ENCODE data around the gene SPTBN2. TPM values are rescaled to one million over a fixed set of nuclear protein-coding genes. Genes with fewer than 3 reads are reported as not detected.

The SPTBN2 gene
- total and polyA plus RNA-seq, 2 donors from 2014 or later: 64.9 to 69.8 TPM

DNA sequence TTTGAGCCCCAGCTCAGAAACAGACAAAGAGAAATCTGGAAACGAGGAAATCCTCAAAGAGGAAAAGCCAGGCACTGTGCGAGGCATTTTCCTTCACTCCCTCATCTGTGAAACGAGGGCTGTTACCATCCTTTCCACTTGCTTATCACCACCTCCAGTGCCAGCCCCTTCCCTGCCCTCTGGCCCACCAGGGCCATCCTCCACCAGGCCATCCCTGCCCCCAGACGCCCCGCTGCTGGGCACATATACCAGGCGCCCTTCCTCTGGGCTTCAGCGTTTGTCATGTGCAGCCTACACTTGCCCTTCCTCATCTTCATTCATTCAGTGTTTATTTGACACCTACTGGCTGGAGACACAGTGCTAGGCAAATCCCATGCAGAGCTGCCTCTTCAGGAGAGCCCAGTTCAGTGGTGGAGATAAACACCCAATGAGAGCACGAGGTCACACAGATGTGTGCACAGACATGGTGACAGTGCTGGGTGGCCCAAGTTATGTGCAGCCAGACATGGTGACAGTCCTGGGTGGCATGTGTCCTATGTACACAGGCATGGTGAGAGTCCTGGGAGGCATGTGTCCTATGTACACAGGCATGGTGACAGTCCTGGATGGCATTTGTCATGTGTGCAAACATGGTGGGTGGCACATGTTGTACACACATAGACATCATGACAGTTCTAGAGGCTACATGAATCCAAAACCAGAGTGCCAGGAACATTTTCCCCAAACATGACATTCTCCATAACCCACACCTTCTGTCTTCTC is 9.7 kb downstream of the SPTBN2 start:
- H3K36me3 ChIP-seq (ENCODE audit: control insufficient read depth in 2 of 3, insufficient read depth in 3 of 3, low read length in 3 of 3): peaks cover under 1 to 11% (median 2%) of the 10 kb centered on the region in 3 donors
- FAIRE-seq (no peak), DNase-seq (no peak)
- TF ChIP-seq, protein P1, sequence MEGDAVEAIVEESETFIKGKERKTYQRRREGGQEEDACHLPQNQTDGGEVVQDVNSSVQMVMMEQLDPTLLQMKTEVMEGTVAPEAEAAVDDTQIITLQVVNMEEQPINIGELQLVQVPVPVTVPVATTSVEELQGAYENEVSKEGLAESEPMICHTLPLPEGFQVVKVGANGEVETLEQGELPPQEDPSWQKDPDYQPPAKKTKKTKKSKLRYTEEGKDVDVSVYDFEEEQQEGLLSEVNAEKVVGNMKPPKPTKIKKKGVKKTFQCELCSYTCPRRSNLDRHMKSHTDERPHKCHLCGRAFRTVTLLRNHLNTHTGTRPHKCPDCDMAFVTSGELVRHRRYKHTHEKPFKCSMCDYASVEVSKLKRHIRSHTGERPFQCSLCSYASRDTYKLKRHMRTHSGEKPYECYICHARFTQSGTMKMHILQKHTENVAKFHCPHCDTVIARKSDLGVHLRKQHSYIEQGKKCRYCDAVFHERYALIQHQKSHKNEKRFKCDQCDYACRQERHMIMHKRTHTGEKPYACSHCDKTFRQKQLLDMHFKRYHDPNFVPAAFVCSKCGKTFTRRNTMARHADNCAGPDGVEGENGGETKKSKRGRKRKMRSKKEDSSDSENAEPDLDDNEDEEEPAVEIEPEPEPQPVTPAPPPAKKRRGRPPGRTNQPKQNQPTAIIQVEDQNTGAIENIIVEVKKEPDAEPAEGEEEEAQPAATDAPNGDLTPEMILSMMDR (IDR thresholded peaks at IDR 0.05; ENCODE audit: borderline replicate concordance, extremely low read depth, insufficient read depth): no peak
- H3K27ac ChIP-seq (ENCODE audit: low read depth in 2 of 2, low read length in 2 of 2): peak overlapping the region; percentile 78 to 80
- H3K4me3 ChIP-seq (ENCODE audit: low read length in 3 of 3): peak overlapping the region in 1 of 3 donors; percentile 49
- no peaks in the 10 kb centered on the region for H3K9me3 ChIP-seq (ENCODE audit: control insufficient read depth in 2 of 3, insufficient read depth in 1 of 3, low read length in 3 of 3)
- intact Hi-C loops (cut with DNase I): no loop called here
- peaks cover 0 to 26% (median 23%) of the 10 kb centered on the region in 3 donors for H3K4me1 ChIP-seq (ENCODE audit: control insufficient read depth in 2 of 3, insufficient read depth in 2 of 3, low read depth in 1 of 3, low read length in 3 of 3)
- H3K9ac ChIP-seq (ENCODE audit: low read length in 3 of 3): peak overlapping the region in 1 of 3 donors; percentile 59
- no peaks in the 10 kb centered on the region for H3K27me3 ChIP-seq (ENCODE audit: control insufficient read depth, insufficient read depth, low read length)

DNA sequence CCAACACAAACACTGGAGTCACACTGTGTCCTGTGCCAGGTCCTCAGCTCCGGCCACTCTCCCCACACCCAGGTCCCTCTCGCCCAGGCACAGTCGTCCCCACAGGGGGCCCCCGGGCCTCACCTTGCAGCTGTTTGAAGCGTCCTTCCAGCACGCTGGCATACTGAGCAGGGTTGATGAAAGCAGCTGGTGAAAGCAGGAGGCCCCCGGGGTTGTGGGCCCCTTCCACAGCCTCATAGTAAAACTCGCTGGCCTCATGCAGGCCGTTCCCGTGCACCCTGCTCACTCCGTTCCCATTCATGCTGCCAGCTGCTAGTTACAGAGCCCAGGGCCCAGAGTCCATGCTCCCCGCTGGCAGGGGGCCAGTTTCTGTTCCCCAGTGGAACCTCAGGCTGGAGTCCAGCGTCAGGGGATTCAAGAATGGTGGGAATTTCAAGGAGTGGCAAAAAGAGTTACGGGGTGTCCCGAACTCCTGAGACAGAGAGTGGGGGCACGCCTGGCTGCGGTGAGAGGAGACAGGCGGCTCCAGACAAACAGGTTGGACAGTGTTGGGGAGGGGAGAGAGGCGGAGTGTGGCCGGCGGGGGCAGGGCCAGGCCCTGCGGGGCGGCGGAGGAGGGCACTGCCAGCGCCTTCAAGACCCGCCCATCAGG is 10.6 kb downstream of the SPTBN2 start:
- no peak for FAIRE-seq
- H3K4me1 ChIP-seq (ENCODE audit: control insufficient read depth in 2 of 3, insufficient read depth in 2 of 3, low read depth in 1 of 3, low read length in 3 of 3): peaks cover 0 to 26% (median 23%) of the 10 kb centered on the region in 3 donors
- TF ChIP-seq, protein P1 (IDR thresholded peaks at IDR 0.05; ENCODE audit: borderline replicate concordance, extremely low read depth, insufficient read depth): no peak
- peak overlapping the region in 2 of 3 donors; percentile 35 to 49 for H3K4me3 ChIP-seq (ENCODE audit: low read length in 3 of 3)
- H3K9ac ChIP-seq (ENCODE audit: low read length in 3 of 3): peak overlapping the region in 2 of 3 donors; percentile 29 to 59
- H3K27ac ChIP-seq (ENCODE audit: low read depth in 2 of 2, low read length in 2 of 2): peak overlapping the region; percentile 78 to 80
- H3K36me3 ChIP-seq (ENCODE audit: control insufficient read depth in 2 of 3, insufficient read depth in 3 of 3, low read length in 3 of 3): peaks cover 2 to 19% (median 3%) of the 10 kb centered on the region in 3 donors
- intact Hi-C loops (cut with DNase I): no loop called here
- H3K27me3 ChIP-seq (ENCODE audit: control insufficient read depth, insufficient read depth, low read length): no peaks in the 10 kb centered on the region
- peak; percentile 69 to 82 (median 79) for DNase-seq
- H3K9me3 ChIP-seq (ENCODE audit: control insufficient read depth in 2 of 3, insufficient read depth in 1 of 3, low read length in 3 of 3): no peaks in the 10 kb centered on the region

DNA sequence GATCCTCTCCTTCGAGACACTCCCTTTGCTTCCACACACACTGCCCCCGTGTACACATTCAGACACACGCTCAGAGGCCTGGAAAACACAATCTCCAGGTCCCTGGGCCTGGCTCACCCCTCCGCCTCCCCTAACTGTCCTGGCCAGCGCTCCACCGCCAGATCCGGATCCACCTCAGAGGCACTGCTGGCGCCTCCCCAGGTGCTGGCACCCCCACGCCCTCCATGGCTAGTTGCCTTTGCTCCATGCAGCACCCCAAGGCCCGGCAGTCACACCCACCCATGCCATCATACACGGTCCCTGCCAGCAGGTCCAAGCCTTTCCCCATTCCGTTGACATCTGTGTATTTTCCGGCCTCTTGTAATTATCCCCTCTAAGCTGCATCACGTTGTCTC is 11.1 kb downstream of the SPTBN2 start:
- DNase-seq (peak in 3 of 5 donors; percentile 5 to 75 (median 56)), FAIRE-seq (no peak)
- TF ChIP-seq, protein P1 (IDR thresholded peaks at IDR 0.05; ENCODE audit: borderline replicate concordance, extremely low read depth, insufficient read depth): no peak
- Histone ChIP-seq H3K9ac (ENCODE audit: low read length in 3 of 3) (peak overlapping the region in 1 of 3 donors; percentile 59), H3K36me3 (ENCODE audit: control insufficient read depth in 2 of 3, insufficient read depth in 3 of 3, low read length in 3 of 3) (peaks cover 2 to 24% (median 3%) of the 10 kb centered on the region in 3 donors), H3K9me3 (ENCODE audit: control insufficient read depth in 2 of 3, insufficient read depth in 1 of 3, low read length in 3 of 3) (no peaks in the 10 kb centered on the region), H3K4me3 (ENCODE audit: low read length in 3 of 3) (peak overlapping the region in 2 of 3 donors; percentile 35 to 49), H3K27me3 (ENCODE audit: control insufficient read depth, insufficient read depth, low read length) (no peaks in the 10 kb centered on the region), H3K27ac (ENCODE audit: low read depth in 2 of 2, low read length in 2 of 2) (peak overlapping the region in 1 of 2 donors; percentile 33), H3K4me1 (ENCODE audit: control insufficient read depth in 2 of 3, insufficient read depth in 2 of 3, low read depth in 1 of 3, low read length in 3 of 3) (peaks cover 0 to 25% (median 19%) of the 10 kb centered on the region in 3 donors)
- intact Hi-C loops (cut with DNase I): no loop called here
